RWPE2 (cell line): Measurements from ENCODE around the gene SCARB2.

Experiments used
- ATAC-seq: fragments of 200-7000 bp; cut with Tn5 transposase; 3 replicates; pipeline ENCODE4 v1.9.1; 2021; ENCODE audit warnings: low read depth
- DNase-seq: peaks from one replicate; pipeline ENCODE4 v3.0.0-alpha.2; 2020; ENCODE audit warnings: low spot score
- H3K27ac ChIP-seq: fragments of 450-650 bp; 2 replicates; pipeline ENCODE4 v1.5.1; 2017; ENCODE audit warnings: mild to moderate bottlenecking; ENCODE audit not compliant: poor library complexity, severe bottlenecking
- H3K27me3 ChIP-seq: fragments of 250-450 bp; sonication (Bioruptor Pico); 2 replicates; pipeline ENCODE4 v1.5.1; 2021; ENCODE audit warnings: mild to moderate bottlenecking, moderate library complexity; ENCODE audit not compliant: insufficient read depth, poor library complexity, severe bottlenecking
- H3K36me3 ChIP-seq: fragments of 250-450 bp; sonication (Bioruptor Pico); 2 replicates; pipeline ENCODE4 v1.5.1; 2020; ENCODE audit warnings: low read depth, mild to moderate bottlenecking, moderate library complexity
- H3K4me1 ChIP-seq: fragments of 250-450 bp; sonication (Bioruptor Pico); 2 replicates; pipeline ENCODE4 v1.5.1; 2021; ENCODE audit warnings: mild to moderate bottlenecking, moderate library complexity; ENCODE audit not compliant: insufficient read depth, poor library complexity, severe bottlenecking
- H3K4me3 ChIP-seq: fragments of 250-450 bp; sonication (Bioruptor Pico); 2 replicates; pipeline ENCODE4 v1.5.1; 2021; ENCODE audit warnings: mild to moderate bottlenecking, moderate library complexity; ENCODE audit not compliant: severe bottlenecking
- H3K9me3 ChIP-seq: fragments of 250-450 bp; sonication (Bioruptor Pico); 2 replicates; pipeline ENCODE4 v1.5.1; 2021; ENCODE audit warnings: mild to moderate bottlenecking, moderate library complexity; ENCODE audit not compliant: severe bottlenecking
- CTCF ChIP-seq: fragments of 450-650 bp; IDR thresholded peaks from one replicate; pipeline ENCODE4 v1.5.1; 2017; ENCODE audit warnings: mild to moderate bottlenecking, moderate library complexity; ENCODE audit not compliant: poor library complexity, severe bottlenecking

SCARB2 gene

DNA sequence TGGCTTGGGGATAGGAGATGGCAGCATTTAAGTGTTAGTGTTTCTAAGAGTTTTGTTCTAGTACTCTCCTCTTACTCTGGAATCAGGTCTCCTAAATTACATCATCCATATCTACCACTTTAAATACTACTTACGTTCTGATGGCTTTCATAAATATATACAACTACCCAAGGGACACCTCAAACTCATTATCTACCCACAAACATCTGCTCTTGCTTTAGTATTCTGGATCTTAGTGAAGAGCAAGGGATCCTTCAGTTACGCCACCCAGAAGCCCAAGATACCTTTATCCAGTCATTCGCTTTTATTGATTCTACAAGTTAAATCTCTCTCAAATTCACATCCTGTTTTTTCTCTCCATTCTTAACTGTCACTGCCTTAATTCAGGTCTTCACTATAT lies 72.4 kb downstream of the SCARB2 start:
- no peak for ATAC-seq
- H3K36me3 ChIP-seq: peaks cover 82% of the 10 kb centered on the region
- no peak overlapping the region for H3K27ac ChIP-seq
- peaks cover 6% of the 10 kb centered on the region for H3K4me1 ChIP-seq
- no peaks in the 10 kb centered on the region for H3K9me3 ChIP-seq
- H3K4me3 ChIP-seq: no peak overlapping the region
- no peaks in the 10 kb centered on the region for H3K27me3 ChIP-seq
- no peak for DNase-seq
- TF ChIP-seq CTCF: no peak

GRCh38 chr4:76127754-76128153 lies 85.9 kb downstream of the SCARB2 start:
- H3K9me3 ChIP-seq: no peaks in the 10 kb centered on the region

GRCh38 chr4:76125816-76126215 lies 87.8 kb downstream of the SCARB2 start:
- no peak for DNase-seq
- no peaks in the 10 kb centered on the region for H3K9me3 ChIP-seq
- no peaks in the 10 kb centered on the region for H3K4me1 ChIP-seq
- no peak for ATAC-seq
- no peaks in the 10 kb centered on the region for H3K27me3 ChIP-seq
- no peak overlapping the region for H3K4me3 ChIP-seq
- no peak for TF ChIP-seq CTCF
- H3K36me3 ChIP-seq: peaks cover 76% of the 10 kb centered on the region
- no peak overlapping the region for H3K27ac ChIP-seq

More at GRCh38 chr4:76127754-76128153, 85.9 kb downstream of the SCARB2 start:
- no peak overlapping the region for H3K27ac ChIP-seq
- peaks cover 74% of the 10 kb centered on the region for H3K36me3 ChIP-seq
- H3K27me3 ChIP-seq: no peaks in the 10 kb centered on the region
- ATAC-seq (no peak), DNase-seq (no peak)
- TF ChIP-seq CTCF: no peak
- no peak overlapping the region for H3K4me3 ChIP-seq
- H3K4me1 ChIP-seq: no peaks in the 10 kb centered on the region

DNA sequence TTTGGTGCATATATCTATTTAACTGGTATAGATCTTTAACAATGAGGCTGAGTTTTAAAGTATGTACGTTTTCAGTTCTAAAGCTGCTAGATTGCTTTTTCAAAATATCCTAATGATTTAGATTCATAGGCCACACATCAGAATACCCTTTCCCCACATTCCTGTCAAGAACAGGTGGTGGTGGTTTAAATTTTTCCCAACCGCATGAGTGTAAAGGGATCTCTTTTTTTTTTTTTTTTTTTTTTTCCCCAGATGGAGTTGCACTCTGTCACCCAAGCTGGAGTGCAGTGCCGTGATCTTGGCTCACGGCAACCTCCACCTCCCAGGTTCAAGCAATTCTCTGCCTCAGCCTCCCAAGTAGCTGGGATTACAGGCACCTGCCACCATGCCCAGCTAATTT lies 93.4 kb downstream of the SCARB2 start:
- no peaks in the 10 kb centered on the region for H3K9me3 ChIP-seq
- H3K27me3 ChIP-seq: no peaks in the 10 kb centered on the region
- H3K36me3 ChIP-seq: peaks cover 89% of the 10 kb centered on the region
- ATAC-seq: no peak
- no peak overlapping the region for H3K4me3 ChIP-seq
- no peak for DNase-seq
- H3K27ac ChIP-seq: no peak overlapping the region
- no peak for TF ChIP-seq CTCF
- H3K4me1 ChIP-seq: no peaks in the 10 kb centered on the region

- Histone ChIP-seq H3K9me3 (no peaks in the 10 kb centered on the region), H3K27me3 (no peaks in the 10 kb centered on the region), H3K4me3 (no peak overlapping the region), H3K4me1 (no peaks in the 10 kb centered on the region), H3K36me3 (peaks cover 75% of the 10 kb centered on the region), H3K27ac (no peak overlapping the region)
- ATAC-seq: no peak
- no peak for DNase-seq
- TF ChIP-seq CTCF: no peak
These were observed 96.1 kb downstream of the SCARB2 start for GRCh38 chr4:76117536-76117935.
